ENCODE measurements around the gene EDA. TPM values are rescaled to one million over a fixed set of nuclear protein-coding genes. Genes with fewer than 3 reads are reported as not detected.

EDA gene

Small RNAs within 50 kb of the gene (small RNA-seq; reads per million reads assigned to genes)
- gene MIR676 (ENCODE audit: insufficient read depth), result 25.2 reads per million, percentile 84 among the genes with 10 or more reads in this experiment
- gene RF00012 (ENCODE audit: insufficient read depth), result not detected

Data from neuronal stem cell (in vitro differentiated cells).